RPMI7951 (cell line): ENCODE results near the gene GINS3. TPM values are rescaled to one million over a fixed set of nuclear protein-coding genes. Genes with fewer than 3 reads are reported as not detected.

Source experiments
- total RNA-seq: library from RNA; depleted of rRNA; stranded (reverse); fragments of >200 nt; shearing (Covaris generic); gene quantifications from 2 replicates; pipeline ENCODE4 v1.2.3, GENCODE V29; 2014; rRNA removed

Gene GINS3
- total RNA-seq, 1 experiment from 2014 or later, result 17.3 TPM

Other genes with a start within 250 kb of the GINS3 start
- 15.6 and 15.8 TPM in 2 replicates for gene CSNK2A2, start 194.4 kb upstream of the GINS3 start, total RNA-seq
- not detected in 2 replicates for gene PRSS54, start 97.4 kb upstream of the GINS3 start, total RNA-seq
- gene NDRG4, start 107.7 kb downstream of the GINS3 start, total RNA-seq, result 2.5 and 3.0 TPM in 2 replicates
- 7.7 and 9.1 TPM in 2 replicates for gene SETD6, start 123.0 kb downstream of the GINS3 start, total RNA-seq
- gene CNOT1, start 237.4 kb downstream of the GINS3 start, total RNA-seq, result 97.4 and 112 TPM in 2 replicates